ENCODE results near the gene DICER1. TPM values are rescaled to one million over a fixed set of nuclear protein-coding genes. Genes with fewer than 3 reads are reported as not detected.

DICER1 gene
- polyA plus RNA-seq, 1 donor (not counting 4 experiments of a cell fraction or from before 2014, with no cell fraction given), result 31.6 TPM

GRCh38 chr14:95136631-95137030, 20.7 kb downstream of the DICER1 start:
- H4K20me1 ChIP-seq (ENCODE audit: control insufficient read depth, extremely low read depth, insufficient read depth, low read length), result no peaks in the 10 kb centered on the region
- no peak overlapping the region for H3K4me2 ChIP-seq (ENCODE audit: control insufficient read depth, extremely low read depth, insufficient read depth, low read depth, low read length)
- H3K4me3 ChIP-seq (ENCODE audit: control insufficient read depth in 2 of 3, extremely low read depth in 1 of 3, insufficient read depth in 2 of 3, low read depth in 1 of 3, low read length in 3 of 3), result no peak overlapping the region
- H3K79me2 ChIP-seq (ENCODE audit: control insufficient read depth, insufficient read depth, low read length), result peaks cover 57% of the 10 kb centered on the region
- H3K27ac ChIP-seq (ENCODE audit: control insufficient read depth, insufficient read depth, low read length), result no peak overlapping the region
- H3K9me1 ChIP-seq (ENCODE audit: control insufficient read depth, extremely low read depth, insufficient read depth, low read length), result no peaks in the 10 kb centered on the region
- peaks cover 8% of the 10 kb centered on the region for H3K4me1 ChIP-seq (ENCODE audit: control insufficient read depth, extremely low read depth, insufficient read depth, low read length)
- DNase-seq (ENCODE audit: low read depth, low spot score) (no peak), FAIRE-seq (no peak)
- no peak overlapping the region for H3K9ac ChIP-seq (ENCODE audit: control insufficient read depth, extremely low read depth, insufficient read depth, low read length)
- dilution Hi-C loops (cut with MboI; ENCODE audit: extremely low pct_ligation_motif_present, low sequenced_read_pairs), result no loop called here
- no peaks in the 10 kb centered on the region for H3K36me3 ChIP-seq (ENCODE audit: control insufficient read depth in 2 of 2, extremely low read depth in 1 of 2, insufficient read depth in 2 of 2, low read length in 2 of 2)
- H3K27me3 ChIP-seq (ENCODE audit: control insufficient read depth, extremely low read depth, insufficient read depth, low read length), result no peaks in the 10 kb centered on the region
- no peak for TF ChIP-seq CTCF (optimal IDR thresholded peaks at IDR 0.05 in 1 of 3, IDR thresholded peaks at IDR 0.05 in 1 of 3, conservative IDR thresholded peaks at IDR 0.05 in 1 of 3; ENCODE audit: extremely low read depth in 1 of 3, insufficient read depth in 2 of 3, low read length in 3 of 3)
- TF ChIP-seq EZH2 (IDR thresholded peaks at IDR 0.05; ENCODE audit: low read length), result no peak
- H2AFZ ChIP-seq (ENCODE audit: control insufficient read depth, low read length), result no peak overlapping the region
- H3K9me3 ChIP-seq (ENCODE audit: control insufficient read depth, low read depth, low read length), result no peaks in the 10 kb centered on the region

- no peak overlapping the region for H3K4me3 ChIP-seq (ENCODE audit: control insufficient read depth in 2 of 3, extremely low read depth in 1 of 3, insufficient read depth in 2 of 3, low read depth in 1 of 3, low read length in 3 of 3)
- no peaks in the 10 kb centered on the region for H4K20me1 ChIP-seq (ENCODE audit: control insufficient read depth, extremely low read depth, insufficient read depth, low read length)
- TF ChIP-seq EZH2 (IDR thresholded peaks at IDR 0.05; ENCODE audit: low read length), result no peak
- no peak for TF ChIP-seq CTCF (optimal IDR thresholded peaks at IDR 0.05 in 1 of 3, IDR thresholded peaks at IDR 0.05 in 1 of 3, conservative IDR thresholded peaks at IDR 0.05 in 1 of 3; ENCODE audit: extremely low read depth in 1 of 3, insufficient read depth in 2 of 3, low read length in 3 of 3)
- H3K27me3 ChIP-seq (ENCODE audit: control insufficient read depth, extremely low read depth, insufficient read depth, low read length), result no peaks in the 10 kb centered on the region
- no peaks in the 10 kb centered on the region for H3K9me1 ChIP-seq (ENCODE audit: control insufficient read depth, extremely low read depth, insufficient read depth, low read length)
- no peak overlapping the region for H3K9ac ChIP-seq (ENCODE audit: control insufficient read depth, extremely low read depth, insufficient read depth, low read length)
- no peak overlapping the region for H3K27ac ChIP-seq (ENCODE audit: control insufficient read depth, insufficient read depth, low read length)
- no peak overlapping the region for H3K4me2 ChIP-seq (ENCODE audit: control insufficient read depth, extremely low read depth, insufficient read depth, low read depth, low read length)
- no peaks in the 10 kb centered on the region for H3K4me1 ChIP-seq (ENCODE audit: control insufficient read depth, extremely low read depth, insufficient read depth, low read length)
- DNase-seq (ENCODE audit: low read depth, low spot score) (no peak), FAIRE-seq (no peak)
- H2AFZ ChIP-seq (ENCODE audit: control insufficient read depth, low read length), result no peak overlapping the region
- dilution Hi-C loops (cut with MboI; ENCODE audit: extremely low pct_ligation_motif_present, low sequenced_read_pairs), result no loop called here
- no peaks in the 10 kb centered on the region for H3K9me3 ChIP-seq (ENCODE audit: control insufficient read depth, low read depth, low read length)
- peaks cover 45% of the 10 kb centered on the region for H3K79me2 ChIP-seq (ENCODE audit: control insufficient read depth, insufficient read depth, low read length)
- peaks cover under 1 to 2% of the 10 kb centered on the region in 2 experiments for H3K36me3 ChIP-seq (ENCODE audit: control insufficient read depth in 2 of 2, extremely low read depth in 1 of 2, insufficient read depth in 2 of 2, low read length in 2 of 2)
Observed at GRCh38 chr14:95134304-95134933, 22.9 kb downstream of the DICER1 start.
